NT2/D1 (cell line): ENCODE results near the gene VRK3.

Experiments used
- SUZ12 ChIP-seq: IDR thresholded peaks from 2 replicates; pipeline ENCODE4 v1.6.1; 2011; ENCODE audit not compliant: insufficient read length, insufficient read depth; ENCODE audit errors: extremely low read depth
- ZNF274 ChIP-seq: IDR thresholded peaks from 2 replicates; pipeline ENCODE4 v1.6.1; 2011; ENCODE audit warnings: mild to moderate bottlenecking, low read depth, low read length

GRCh38 chr19:50059045-50059444 is 33.9 kb upstream of the VRK3 start:
- no peak for TF ChIP-seq ZNF274
- no peak for TF ChIP-seq SUZ12
